ENCODE results near the gene RABL6.

DNA sequence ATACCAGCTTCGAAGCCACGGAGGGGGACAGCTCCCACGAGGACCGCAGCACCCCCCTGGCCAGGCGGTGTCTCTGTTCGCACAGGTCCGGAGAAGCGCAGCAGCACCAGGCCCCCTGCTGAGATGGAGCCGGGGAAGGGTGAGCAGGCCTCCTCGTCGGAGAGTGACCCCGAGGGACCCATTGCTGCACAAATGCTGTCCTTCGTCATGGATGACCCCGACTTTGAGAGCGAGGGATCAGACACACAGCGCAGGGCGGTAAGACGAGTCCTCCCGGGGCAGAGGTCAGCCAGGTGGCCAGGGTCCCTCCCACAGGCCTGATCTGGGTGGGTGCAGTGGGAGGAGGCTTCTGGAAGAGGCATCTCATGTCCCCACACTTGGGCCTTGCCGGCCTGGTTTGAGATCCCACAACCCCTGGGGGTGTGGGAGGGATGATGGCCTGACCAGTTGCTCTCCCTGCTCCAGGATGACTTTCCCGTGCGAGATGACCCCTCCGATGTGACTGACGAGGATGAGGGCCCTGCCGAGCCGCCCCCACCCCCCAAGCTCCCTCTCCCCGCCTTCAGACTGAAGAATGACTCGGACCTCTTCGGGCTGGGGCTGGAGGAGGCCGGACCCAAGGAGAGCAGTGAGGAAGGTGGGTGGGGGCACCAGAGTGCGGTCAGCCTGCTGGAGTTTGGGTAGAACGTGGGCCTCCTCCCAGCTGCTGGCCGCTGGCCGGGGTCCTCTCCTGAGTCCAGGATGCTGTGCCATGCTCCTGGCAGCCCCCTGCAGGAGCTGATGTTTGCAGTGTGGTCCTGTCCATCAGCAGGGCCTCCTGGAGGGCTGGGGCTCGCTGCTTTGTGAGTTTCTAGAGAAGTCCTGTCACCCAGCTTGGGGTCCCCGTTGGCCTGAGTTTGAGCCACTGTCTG lies 31.7 kb downstream of the RABL6 start:
- no peak for TF ChIP-seq SUZ12 (IDR thresholded peaks at IDR 0.05; ENCODE audit: extremely low read depth, insufficient read depth, insufficient read length)
- TF ChIP-seq ZNF274 (IDR thresholded peaks at IDR 0.05; ENCODE audit: low read depth, low read length), result no peak
